ENCODE measurements around the gene PRKN.
"Not testable (repeated sequence)": the region's sequence is repeated elsewhere in the genome, so short reads cannot be mapped to it uniquely, and the experiment has no call there.

Gene PRKN

GRCh38 chr6:161940519-161940918 is 787.0 kb downstream of the PRKN start:
- DNase-seq: no peak

GRCh38 chr6:161926324-161926723 is 801.2 kb downstream of the PRKN start:
- DNase-seq: no peak

GRCh38 chr6:161924516-161925116 is 803.0 kb downstream of the PRKN start:
- DNase-seq: no peak

GRCh38 chr6:161922631-161923119 is 804.9 kb downstream of the PRKN start:
- no peak for DNase-seq

GRCh38 chr6:161921602-161922395 is 805.8 kb downstream of the PRKN start:
- no peak for DNase-seq

- no peak for DNase-seq
Measured at GRCh38 chr6:161919691-161920090, 807.9 kb downstream of the PRKN start.

GRCh38 chr6:161918628-161919205 is 808.8 kb downstream of the PRKN start:
- no peak for DNase-seq

- DNase-seq: no peak
Measured at GRCh38 chr6:161918109-161918531, 809.4 kb downstream of the PRKN start.

- no peak for DNase-seq
Measured at GRCh38 chr6:161917645-161918044, 809.9 kb downstream of the PRKN start.

GRCh38 chr6:161915456-161915964 is 812.1 kb downstream of the PRKN start:
- no peak for DNase-seq

GRCh38 chr6:161908872-161909271 is 818.7 kb downstream of the PRKN start:
- DNase-seq: no peak

GRCh38 chr6:161906571-161906970 is 821.0 kb downstream of the PRKN start:
- no peak for DNase-seq

GRCh38 chr6:161903584-161904212 is 823.9 kb downstream of the PRKN start:
- no peak for DNase-seq

- no peak for DNase-seq
Measured at GRCh38 chr6:161901740-161902426, 825.7 kb downstream of the PRKN start.

- no peak for DNase-seq
Measured at GRCh38 chr6:161894436-161894835, 833.1 kb downstream of the PRKN start.

GRCh38 chr6:161891542-161891941 is 836.0 kb downstream of the PRKN start:
- no peak for DNase-seq

GRCh38 chr6:161890832-161891297 is 836.7 kb downstream of the PRKN start:
- no peak for DNase-seq

GRCh38 chr6:161890133-161890831 is 837.3 kb downstream of the PRKN start:
- no peak for DNase-seq

- no peak for DNase-seq
Measured at GRCh38 chr6:161889324-161889723, 838.2 kb downstream of the PRKN start.

GRCh38 chr6:161886545-161886944 is 841.0 kb downstream of the PRKN start:
- DNase-seq: not testable (repeated sequence)

- DNase-seq: no peak
Measured at GRCh38 chr6:161884782-161885181, 842.8 kb downstream of the PRKN start.
